ENCODE results near the gene TSNAX.

TSNAX gene

GRCh38 chr1:231580874-231581273, 52.4 kb downstream of the TSNAX start:
- H3K4me3 ChIP-seq (ENCODE audit: low read length, poor library complexity, severe bottlenecking) = no peak overlapping the region
- no peak overlapping the region for H3K4me2 ChIP-seq (ENCODE audit: low read depth, low read length, poor library complexity, severe bottlenecking)
- no peaks in the 10 kb centered on the region for H3K9me3 ChIP-seq (ENCODE audit: insufficient read depth, low read depth, low read length)
- H3F3A ChIP-seq (ENCODE audit: low read depth) = no peaks in the 10 kb centered on the region
- no peak for TF ChIP-seq EZH2phosphoT487 (IDR thresholded peaks at IDR 0.05; ENCODE audit: borderline replicate concordance)
- TF ChIP-seq, protein P1, sequence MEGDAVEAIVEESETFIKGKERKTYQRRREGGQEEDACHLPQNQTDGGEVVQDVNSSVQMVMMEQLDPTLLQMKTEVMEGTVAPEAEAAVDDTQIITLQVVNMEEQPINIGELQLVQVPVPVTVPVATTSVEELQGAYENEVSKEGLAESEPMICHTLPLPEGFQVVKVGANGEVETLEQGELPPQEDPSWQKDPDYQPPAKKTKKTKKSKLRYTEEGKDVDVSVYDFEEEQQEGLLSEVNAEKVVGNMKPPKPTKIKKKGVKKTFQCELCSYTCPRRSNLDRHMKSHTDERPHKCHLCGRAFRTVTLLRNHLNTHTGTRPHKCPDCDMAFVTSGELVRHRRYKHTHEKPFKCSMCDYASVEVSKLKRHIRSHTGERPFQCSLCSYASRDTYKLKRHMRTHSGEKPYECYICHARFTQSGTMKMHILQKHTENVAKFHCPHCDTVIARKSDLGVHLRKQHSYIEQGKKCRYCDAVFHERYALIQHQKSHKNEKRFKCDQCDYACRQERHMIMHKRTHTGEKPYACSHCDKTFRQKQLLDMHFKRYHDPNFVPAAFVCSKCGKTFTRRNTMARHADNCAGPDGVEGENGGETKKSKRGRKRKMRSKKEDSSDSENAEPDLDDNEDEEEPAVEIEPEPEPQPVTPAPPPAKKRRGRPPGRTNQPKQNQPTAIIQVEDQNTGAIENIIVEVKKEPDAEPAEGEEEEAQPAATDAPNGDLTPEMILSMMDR (conservative IDR thresholded peaks at IDR 0.05; ENCODE audit: low read length) = no peak
- no peaks in the 10 kb centered on the region for H3K9me2 ChIP-seq (replicated peaks; ENCODE audit: low read depth, low read length)
- no peaks in the 10 kb centered on the region for H3K27me3 ChIP-seq (ENCODE audit: insufficient read depth, low read length, poor library complexity, severe bottlenecking)
- no peaks in the 10 kb centered on the region for H3K4me1 ChIP-seq (ENCODE audit: insufficient read depth, low read length, poor library complexity, severe bottlenecking)
- no peaks in the 10 kb centered on the region for H3K36me3 ChIP-seq (ENCODE audit: insufficient read depth, low read length)
- no peak overlapping the region for H2AFZ ChIP-seq (ENCODE audit: low read length)
- H3K79me2 ChIP-seq (ENCODE audit: insufficient read depth, low read length) = no peaks in the 10 kb centered on the region
- no peak overlapping the region for H3K9ac ChIP-seq (ENCODE audit: low read depth, low read length, poor library complexity, severe bottlenecking)
- no peaks in the 10 kb centered on the region for H4K20me1 ChIP-seq (ENCODE audit: insufficient read depth, low read length, poor library complexity, severe bottlenecking)

- Histone ChIP-seq H3K27me3 (ENCODE audit: insufficient read depth, low read length, poor library complexity, severe bottlenecking) (no peaks in the 10 kb centered on the region), H3K9ac (ENCODE audit: low read depth, low read length, poor library complexity, severe bottlenecking) (no peak overlapping the region), H3K9me2 (replicated peaks; ENCODE audit: low read depth, low read length) (no peaks in the 10 kb centered on the region), H3K79me2 (ENCODE audit: insufficient read depth, low read length) (no peaks in the 10 kb centered on the region), H3K4me1 (ENCODE audit: insufficient read depth, low read length, poor library complexity, severe bottlenecking) (no peaks in the 10 kb centered on the region), H3K36me3 (ENCODE audit: insufficient read depth, low read length) (no peaks in the 10 kb centered on the region), H2AFZ (ENCODE audit: low read length) (no peak overlapping the region), H4K20me1 (ENCODE audit: insufficient read depth, low read length, poor library complexity, severe bottlenecking) (no peaks in the 10 kb centered on the region), H3F3A (ENCODE audit: low read depth) (no peaks in the 10 kb centered on the region), H3K9me3 (ENCODE audit: insufficient read depth, low read depth, low read length) (no peaks in the 10 kb centered on the region), H3K4me3 (ENCODE audit: low read length, poor library complexity, severe bottlenecking) (no peak overlapping the region), H3K4me2 (ENCODE audit: low read depth, low read length, poor library complexity, severe bottlenecking) (no peak overlapping the region)
- TF ChIP-seq, protein P1 (conservative IDR thresholded peaks at IDR 0.05; ENCODE audit: low read length) = no peak
- TF ChIP-seq EZH2phosphoT487 (IDR thresholded peaks at IDR 0.05; ENCODE audit: borderline replicate concordance) = no peak
Observed at GRCh38 chr1:231581859-231582258, 53.4 kb downstream of the TSNAX start.

DNA sequence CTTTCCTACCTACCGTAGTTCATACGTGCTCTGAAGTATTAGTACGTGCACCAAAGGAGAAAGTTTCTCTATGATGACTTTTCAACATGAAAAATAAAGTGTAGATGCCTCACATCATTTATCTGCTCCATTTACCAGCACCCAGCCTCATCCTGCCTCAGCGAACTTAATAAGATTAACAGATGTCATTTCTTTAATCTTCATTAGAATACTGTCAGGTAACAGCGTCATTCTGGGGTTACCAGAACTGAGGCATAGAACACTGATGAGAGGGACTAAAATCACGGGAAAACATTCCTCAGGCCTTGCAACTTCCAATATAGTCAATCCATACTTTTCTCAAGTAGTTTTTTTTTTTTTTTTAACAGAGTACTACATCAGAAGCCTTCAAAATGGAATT, 54.9 kb downstream of the TSNAX start:
- no peaks in the 10 kb centered on the region for H3K9me3 ChIP-seq (ENCODE audit: insufficient read depth, low read depth, low read length)
- no peaks in the 10 kb centered on the region for H3K4me1 ChIP-seq (ENCODE audit: insufficient read depth, low read length, poor library complexity, severe bottlenecking)
- no peak overlapping the region for H3K9ac ChIP-seq (ENCODE audit: low read depth, low read length, poor library complexity, severe bottlenecking)
- TF ChIP-seq, protein P1 (conservative IDR thresholded peaks at IDR 0.05; ENCODE audit: low read length) = no peak
- no peak for TF ChIP-seq EZH2phosphoT487 (IDR thresholded peaks at IDR 0.05; ENCODE audit: borderline replicate concordance)
- no peak overlapping the region for H3K4me2 ChIP-seq (ENCODE audit: low read depth, low read length, poor library complexity, severe bottlenecking)
- no peaks in the 10 kb centered on the region for H3K9me2 ChIP-seq (replicated peaks; ENCODE audit: low read depth, low read length)
- no peaks in the 10 kb centered on the region for H3F3A ChIP-seq (ENCODE audit: low read depth)
- H3K27me3 ChIP-seq (ENCODE audit: insufficient read depth, low read length, poor library complexity, severe bottlenecking) = no peaks in the 10 kb centered on the region
- no peaks in the 10 kb centered on the region for H3K79me2 ChIP-seq (ENCODE audit: insufficient read depth, low read length)
- no peaks in the 10 kb centered on the region for H4K20me1 ChIP-seq (ENCODE audit: insufficient read depth, low read length, poor library complexity, severe bottlenecking)
- no peak overlapping the region for H3K4me3 ChIP-seq (ENCODE audit: low read length, poor library complexity, severe bottlenecking)
- no peak overlapping the region for H2AFZ ChIP-seq (ENCODE audit: low read length)
- no peaks in the 10 kb centered on the region for H3K36me3 ChIP-seq (ENCODE audit: insufficient read depth, low read length)
